Measurements from ENCODE around the gene PARD6A. TPM values are rescaled to one million over a fixed set of nuclear protein-coding genes. Genes with fewer than 3 reads are reported as not detected.

The PARD6A gene
- polyA plus RNA-seq, 1 donor from 2014 or later = 18.5 TPM

DNA sequence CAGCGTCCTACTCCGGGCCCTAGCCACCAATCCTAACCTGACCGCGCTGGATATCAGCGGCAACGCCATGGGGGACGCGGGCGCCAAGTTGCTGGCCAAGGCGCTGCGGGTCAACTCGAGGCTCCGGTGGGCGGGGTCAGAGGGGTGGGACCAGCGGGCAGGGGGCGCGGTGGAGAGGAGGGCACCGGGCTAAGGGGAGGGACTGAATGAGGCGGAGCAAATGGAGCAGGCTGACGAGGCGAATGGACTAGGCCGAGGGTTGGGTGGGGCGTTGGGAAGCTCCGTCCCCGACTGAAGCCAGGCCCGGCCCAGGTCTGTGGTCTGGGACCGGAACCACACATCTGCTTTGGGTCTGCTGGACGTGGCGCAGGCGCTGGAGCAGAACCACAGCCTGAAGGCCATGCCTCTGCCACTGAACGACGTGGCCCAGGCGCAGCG, 11.2 kb upstream of the PARD6A start:
- Mint-ChIP-seq H3K27me3 (no peaks in the 10 kb centered on the region), H3K36me3 (peaks cover 3% of the 10 kb centered on the region), H3K27ac (peak overlapping the region in 1 of 3 donors; percentile 91), H3K4me3 (no peak overlapping the region), H3K9me3 (no peaks in the 10 kb centered on the region), H3K4me1 (peaks cover 0 to 1% (median under 1%) of the 10 kb centered on the region in 3 donors)

DNA sequence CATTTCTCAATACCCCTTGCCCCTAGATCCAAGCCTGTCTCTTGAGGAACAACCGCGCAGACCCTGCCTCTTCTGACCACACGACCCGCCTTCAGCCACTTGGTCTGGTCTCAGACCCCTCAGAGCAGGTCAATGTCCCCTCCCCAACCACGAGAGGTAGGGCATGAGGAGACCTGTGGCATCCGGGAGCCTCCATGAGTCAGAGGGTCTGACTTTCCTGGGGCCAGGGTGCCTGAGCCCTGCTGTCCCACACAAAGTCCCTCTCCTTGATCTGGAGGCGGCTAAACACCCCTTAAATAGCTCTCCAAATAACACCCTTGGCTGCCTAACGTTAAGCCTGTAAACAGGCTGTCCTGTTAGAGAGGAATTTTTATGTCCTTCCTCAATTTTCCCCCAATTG, 10.7 kb upstream of the PARD6A start:
- H3K36me3 Mint-ChIP-seq = peaks cover 3% of the 10 kb centered on the region
- no peaks in the 10 kb centered on the region for H3K9me3 Mint-ChIP-seq
- H3K27me3 Mint-ChIP-seq = no peaks in the 10 kb centered on the region
- H3K4me1 Mint-ChIP-seq = peaks cover 0 to 1% (median 0%) of the 10 kb centered on the region in 3 donors
- H3K27ac Mint-ChIP-seq = peak overlapping the region in 1 of 3 donors; percentile 91
- H3K4me3 Mint-ChIP-seq = peak overlapping the region in 1 of 4 donors; percentile 74

DNA sequence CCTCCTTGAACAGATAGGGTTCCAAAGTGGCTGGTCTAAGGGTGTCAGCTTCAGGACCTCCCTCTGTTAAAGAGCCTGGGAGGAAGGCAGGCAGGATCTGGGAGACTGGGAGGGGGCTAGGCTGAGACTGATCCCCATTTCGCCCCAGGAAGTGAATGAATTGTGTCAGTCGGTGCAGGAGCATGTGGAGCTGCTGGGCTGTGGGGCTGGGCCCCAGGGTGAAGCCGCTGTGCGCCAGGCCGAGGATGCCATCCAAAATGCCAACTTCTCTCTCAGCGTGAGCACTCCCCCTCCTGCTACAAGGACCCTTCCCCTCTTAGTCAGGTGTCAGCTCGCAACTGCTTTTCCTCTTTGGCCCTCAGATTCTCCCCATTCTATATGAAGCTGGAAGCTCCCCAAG, 9.7 kb upstream of the PARD6A start:
- H3K4me3 Mint-ChIP-seq = peak overlapping the region in 1 of 4 donors; percentile 74
- peaks cover 3% of the 10 kb centered on the region for H3K36me3 Mint-ChIP-seq
- H3K9me3 Mint-ChIP-seq = no peaks in the 10 kb centered on the region
- peak overlapping the region in 2 of 3 donors; percentile 87 to 91 for H3K27ac Mint-ChIP-seq
- no peaks in the 10 kb centered on the region for H3K27me3 Mint-ChIP-seq
- H3K4me1 Mint-ChIP-seq = peaks cover 0 to 5% (median 1%) of the 10 kb centered on the region in 3 donors

DNA sequence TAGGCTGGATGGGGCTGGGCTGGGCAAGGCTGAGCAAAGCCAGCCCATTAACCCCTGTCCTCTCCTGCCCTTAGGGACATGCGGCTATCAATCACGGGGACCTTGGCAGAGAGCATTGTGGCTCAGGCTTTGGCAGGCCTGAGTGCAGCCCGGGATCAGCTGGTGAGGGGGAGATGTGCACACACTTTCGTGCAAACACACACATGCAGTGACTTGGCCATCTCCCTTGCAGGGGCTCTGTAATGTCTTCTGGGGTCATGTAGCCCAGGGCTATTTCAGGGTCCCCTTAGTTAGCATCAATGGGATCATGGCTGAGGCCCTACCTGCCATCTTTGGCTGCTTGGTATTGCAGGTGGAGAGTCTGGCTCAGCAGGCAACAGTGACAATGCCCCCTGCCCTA, 8.9 kb upstream of the PARD6A start:
- H3K27ac Mint-ChIP-seq = peak overlapping the region in 2 of 3 donors; percentile 31 to 91
- peaks cover 3% of the 10 kb centered on the region for H3K36me3 Mint-ChIP-seq
- H3K4me1 Mint-ChIP-seq = peaks cover 0 to 5% (median 1%) of the 10 kb centered on the region in 3 donors
- H3K4me3 Mint-ChIP-seq = peak overlapping the region in 2 of 4 donors; percentile 55 to 57
- no peaks in the 10 kb centered on the region for H3K9me3 Mint-ChIP-seq
- H3K27me3 Mint-ChIP-seq = no peaks in the 10 kb centered on the region

DNA sequence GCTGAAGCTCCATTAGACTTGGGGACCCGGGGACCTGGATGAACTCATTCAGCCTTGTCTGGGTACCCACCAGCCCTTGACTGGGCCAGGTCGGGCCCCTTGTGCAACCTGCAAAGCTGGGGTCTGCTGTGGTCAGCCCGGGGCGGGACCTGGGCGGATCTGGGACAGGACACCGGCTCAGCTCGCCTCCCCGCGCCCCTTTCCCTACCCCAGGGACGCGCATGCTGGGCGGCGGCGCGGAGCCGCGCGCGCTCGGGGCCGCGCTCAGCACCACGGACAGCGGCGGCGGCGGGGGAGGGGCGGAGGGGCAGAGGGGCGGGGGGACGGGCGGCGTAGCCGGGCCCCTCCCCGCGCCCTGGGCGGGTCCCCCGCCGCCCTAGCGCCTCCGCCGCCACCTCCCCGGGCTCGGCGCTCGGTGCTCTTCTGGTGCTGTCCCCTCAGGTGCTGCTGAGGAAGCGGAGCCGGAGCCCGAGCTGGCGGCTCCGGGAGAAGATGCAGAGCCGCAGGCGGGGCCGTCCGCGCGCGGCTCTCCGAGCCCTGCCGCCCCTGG, 8.1 kb upstream of the PARD6A start:
- H3K36me3 Mint-ChIP-seq = peaks cover 3% of the 10 kb centered on the region
- no peak overlapping the region for H3K4me3 Mint-ChIP-seq
- H3K27me3 Mint-ChIP-seq = no peaks in the 10 kb centered on the region
- H3K4me1 Mint-ChIP-seq = peaks cover 0 to 5% (median 1%) of the 10 kb centered on the region in 3 donors
- H3K9me3 Mint-ChIP-seq = no peaks in the 10 kb centered on the region
- no peak overlapping the region for H3K27ac Mint-ChIP-seq

DNA sequence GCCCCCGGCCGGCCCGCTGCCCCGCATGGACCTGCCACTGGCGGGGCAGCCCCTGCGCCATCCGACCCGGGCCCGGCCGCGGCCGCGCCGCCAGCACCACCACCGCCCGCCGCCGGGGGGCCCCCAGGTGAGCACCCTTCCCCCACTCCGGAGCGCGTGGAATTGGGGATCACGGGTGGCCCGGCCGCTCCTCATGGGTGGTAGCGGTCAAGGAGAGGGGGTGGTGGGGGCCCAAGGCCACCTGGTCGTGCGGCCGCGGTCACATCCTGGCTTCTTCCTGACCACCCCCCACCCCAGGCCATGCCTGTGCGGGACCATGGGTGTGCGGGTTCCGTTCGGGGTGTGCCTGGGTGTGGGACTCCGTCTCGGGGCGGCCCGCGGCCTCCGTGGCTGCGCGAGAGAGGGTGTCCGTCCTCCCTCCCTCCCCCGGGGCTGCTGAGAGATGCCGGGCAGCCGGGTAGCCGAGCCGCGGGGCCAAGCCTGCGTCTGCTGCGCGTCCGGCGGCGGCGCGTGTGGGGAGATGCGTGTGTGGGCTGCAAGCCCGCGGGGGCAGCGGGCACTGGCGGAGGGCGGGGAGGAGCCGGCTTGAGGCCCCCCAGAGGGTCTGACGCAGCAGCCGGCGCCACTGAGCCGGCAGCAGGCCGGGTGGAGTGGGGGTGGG, 7.5 kb upstream of the PARD6A start:
- Mint-ChIP-seq H3K9me3 (no peaks in the 10 kb centered on the region), H3K27me3 (no peaks in the 10 kb centered on the region), H3K27ac (no peak overlapping the region), H3K4me3 (no peak overlapping the region), H3K4me1 (peaks cover 0 to 5% (median 1%) of the 10 kb centered on the region in 3 donors), H3K36me3 (peaks cover 3% of the 10 kb centered on the region)

DNA sequence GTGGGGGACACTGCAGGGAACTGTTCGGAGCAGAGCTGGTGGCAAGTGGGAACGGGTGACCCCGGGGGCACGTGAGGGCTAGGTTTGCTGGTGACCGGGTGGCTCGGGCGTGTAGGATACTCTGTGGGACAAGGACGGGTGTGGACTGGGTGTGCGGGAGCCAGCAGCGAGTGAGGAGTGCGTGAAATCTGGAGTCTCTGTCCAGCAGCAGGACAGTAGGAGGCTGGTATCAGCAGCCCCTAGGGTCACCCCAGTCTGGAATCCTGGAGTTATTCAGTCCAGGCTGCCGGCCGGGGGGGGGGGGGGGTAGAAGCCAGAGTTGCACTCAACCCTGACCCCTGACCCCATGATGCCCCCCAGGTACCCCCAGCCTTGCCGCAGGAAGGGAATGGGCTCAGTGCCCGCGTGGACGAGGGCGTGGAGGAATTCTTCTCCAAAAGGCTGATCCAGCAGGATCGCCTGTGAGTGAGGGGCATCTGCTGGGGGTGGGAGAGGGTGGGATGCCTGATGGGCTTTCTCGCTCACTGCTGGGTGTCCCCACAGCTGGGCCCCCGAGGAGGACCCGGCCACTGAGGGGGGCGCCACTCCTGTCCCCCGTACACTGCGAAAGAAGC, 6.9 kb upstream of the PARD6A start:
- Mint-ChIP-seq H3K4me3 (no peak overlapping the region), H3K27me3 (no peaks in the 10 kb centered on the region), H3K9me3 (no peaks in the 10 kb centered on the region), H3K27ac (no peak overlapping the region), H3K36me3 (peaks cover 3% of the 10 kb centered on the region), H3K4me1 (peaks cover 1 to 5% (median 2%) of the 10 kb centered on the region in 3 donors)

DNA sequence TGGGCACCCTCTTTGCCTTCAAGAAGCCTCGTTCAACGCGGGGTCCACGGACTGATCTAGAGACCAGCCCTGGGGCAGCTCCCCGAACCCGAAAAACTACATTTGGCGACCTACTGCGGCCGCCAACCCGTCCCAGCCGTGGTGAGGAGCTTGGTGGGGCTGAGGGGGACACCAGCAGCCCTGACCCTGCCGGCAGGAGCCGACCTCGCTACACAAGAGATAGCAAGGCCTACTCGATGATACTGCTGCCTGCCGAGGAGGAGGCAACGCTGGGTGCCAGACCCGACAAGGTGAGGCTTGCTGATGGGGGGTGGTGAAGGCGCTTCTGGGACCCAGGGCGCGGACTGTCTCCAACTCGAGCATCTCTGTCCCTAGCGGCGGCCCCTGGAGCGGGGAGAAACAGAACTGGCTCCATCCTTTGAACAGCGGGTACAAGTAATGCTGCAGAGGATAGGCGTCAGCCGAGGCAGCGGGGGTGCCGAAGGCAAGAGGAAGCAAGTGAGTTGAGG, 6.3 kb upstream of the PARD6A start:
- peaks cover 1 to 6% (median 5%) of the 10 kb centered on the region in 3 donors for H3K4me1 Mint-ChIP-seq
- peak overlapping the region in 1 of 3 donors; percentile 18 for H3K27ac Mint-ChIP-seq
- H3K4me3 Mint-ChIP-seq = no peak overlapping the region

DNA sequence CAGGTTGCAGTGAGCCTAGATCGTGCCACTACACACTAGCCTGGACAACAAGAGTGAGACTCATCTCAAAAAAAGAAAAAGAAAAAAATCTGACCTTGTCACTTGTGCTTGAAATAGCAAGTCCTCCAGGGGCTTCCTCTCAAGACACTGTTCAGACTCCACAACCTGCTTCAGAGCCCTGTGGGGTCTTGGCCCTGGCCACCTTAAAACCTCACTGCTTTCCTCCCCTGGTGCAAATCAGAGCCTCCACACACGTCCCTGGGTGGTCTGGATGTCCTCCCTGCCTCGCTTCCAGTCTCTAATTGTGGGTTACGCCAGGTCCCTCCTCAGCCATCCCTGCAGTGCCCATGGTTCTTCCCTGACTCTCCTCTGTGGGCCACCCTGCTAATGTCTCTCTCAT, 5.4 kb upstream of the PARD6A start:
- H3K9me3 Mint-ChIP-seq = no peaks in the 10 kb centered on the region
- peaks cover 3% of the 10 kb centered on the region for H3K36me3 Mint-ChIP-seq
- peak overlapping the region in 2 of 4 donors; percentile 6 to 67 for H3K4me3 Mint-ChIP-seq
- peaks cover 1 to 6% (median 5%) of the 10 kb centered on the region in 3 donors for H3K4me1 Mint-ChIP-seq
- no peaks in the 10 kb centered on the region for H3K27me3 Mint-ChIP-seq
- peak overlapping the region in 1 of 3 donors; percentile 70 for H3K27ac Mint-ChIP-seq

More for the DNA sequence above, 6.3 kb upstream of the PARD6A start:
- H3K36me3 Mint-ChIP-seq = peaks cover 3% of the 10 kb centered on the region
- no peaks in the 10 kb centered on the region for H3K9me3 Mint-ChIP-seq
- H3K27me3 Mint-ChIP-seq = no peaks in the 10 kb centered on the region

DNA sequence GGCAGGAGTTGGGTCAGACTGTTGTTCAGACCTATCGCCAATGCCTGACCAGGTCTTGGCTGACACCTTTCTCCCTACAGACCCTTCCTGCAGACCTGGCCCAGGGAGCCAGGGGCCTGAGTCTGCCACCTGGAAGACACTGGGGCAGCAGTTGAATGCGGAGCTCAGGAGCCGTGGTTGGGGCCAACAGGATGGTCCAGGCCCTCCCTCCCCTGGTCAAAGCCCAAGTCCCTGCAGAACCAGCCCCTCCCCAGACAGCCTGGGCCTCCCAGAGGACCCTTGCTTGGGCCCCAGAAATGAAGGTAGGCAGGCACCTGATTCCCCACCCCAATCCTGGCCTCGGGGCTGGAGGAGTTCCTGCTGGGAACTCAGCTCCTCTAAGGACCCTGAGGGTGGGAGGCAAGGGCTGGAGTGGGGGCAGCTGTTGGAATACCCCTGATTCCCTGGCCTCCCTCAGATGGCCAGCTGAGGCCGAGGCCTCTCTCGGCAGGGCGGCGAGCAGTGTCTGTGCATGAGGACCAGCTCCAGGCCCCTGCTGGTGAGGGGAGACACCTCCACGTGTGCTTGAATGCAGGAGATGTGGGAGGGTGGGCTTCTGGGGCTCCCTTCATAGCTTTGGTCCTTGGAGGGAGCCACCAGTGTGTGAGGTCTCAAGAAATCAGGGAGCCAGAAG, 4.3 kb upstream of the PARD6A start:
- H3K4me1 Mint-ChIP-seq = peaks cover 1 to 9% (median 5%) of the 10 kb centered on the region in 3 donors
- H3K4me3 Mint-ChIP-seq = peak overlapping the region in 1 of 4 donors; percentile 67
- peak overlapping the region in 1 of 3 donors; percentile 80 for H3K27ac Mint-ChIP-seq
- H3K36me3 Mint-ChIP-seq = peaks cover 3% of the 10 kb centered on the region
- no peaks in the 10 kb centered on the region for H3K27me3 Mint-ChIP-seq
- no peaks in the 10 kb centered on the region for H3K9me3 Mint-ChIP-seq

DNA sequence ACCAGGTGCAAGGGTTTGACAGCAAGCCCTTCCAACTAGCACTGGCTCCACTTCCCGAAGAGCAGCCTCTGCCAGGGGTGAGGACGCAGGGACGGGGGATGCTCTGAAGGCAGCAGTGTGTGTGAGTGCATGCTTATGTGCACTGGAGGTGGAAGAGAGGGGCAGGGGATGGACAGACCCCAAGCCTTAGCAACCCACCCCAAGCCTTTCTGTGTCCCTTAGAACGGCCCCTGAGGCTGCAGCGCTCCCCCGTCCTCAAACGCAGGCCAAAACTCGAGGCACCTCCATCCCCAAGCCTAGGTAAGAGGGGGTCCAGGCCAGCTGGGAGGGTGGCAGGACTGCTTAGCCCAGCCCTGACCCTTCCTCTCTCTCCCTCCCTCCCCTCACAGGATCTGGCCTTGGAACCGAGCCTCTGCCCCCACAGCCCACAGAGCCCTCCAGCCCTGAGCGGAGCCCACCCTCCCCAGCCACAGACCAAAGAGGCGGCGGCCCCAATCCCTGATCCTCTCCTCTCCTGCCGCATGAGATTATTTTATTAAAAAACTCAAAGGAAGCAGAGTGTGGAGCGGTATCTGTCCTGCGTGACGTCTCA, 3.6 kb upstream of the PARD6A start:
- peaks cover 2% of the 10 kb centered on the region for H3K36me3 Mint-ChIP-seq
- H3K9me3 Mint-ChIP-seq = no peaks in the 10 kb centered on the region
- no peaks in the 10 kb centered on the region for H3K27me3 Mint-ChIP-seq
- peak overlapping the region in 1 of 3 donors; percentile 80 for H3K27ac Mint-ChIP-seq
- peak overlapping the region in 1 of 4 donors; percentile 61 for H3K4me3 Mint-ChIP-seq
- H3K4me1 Mint-ChIP-seq = peaks cover 1 to 11% (median 5%) of the 10 kb centered on the region in 3 donors

DNA sequence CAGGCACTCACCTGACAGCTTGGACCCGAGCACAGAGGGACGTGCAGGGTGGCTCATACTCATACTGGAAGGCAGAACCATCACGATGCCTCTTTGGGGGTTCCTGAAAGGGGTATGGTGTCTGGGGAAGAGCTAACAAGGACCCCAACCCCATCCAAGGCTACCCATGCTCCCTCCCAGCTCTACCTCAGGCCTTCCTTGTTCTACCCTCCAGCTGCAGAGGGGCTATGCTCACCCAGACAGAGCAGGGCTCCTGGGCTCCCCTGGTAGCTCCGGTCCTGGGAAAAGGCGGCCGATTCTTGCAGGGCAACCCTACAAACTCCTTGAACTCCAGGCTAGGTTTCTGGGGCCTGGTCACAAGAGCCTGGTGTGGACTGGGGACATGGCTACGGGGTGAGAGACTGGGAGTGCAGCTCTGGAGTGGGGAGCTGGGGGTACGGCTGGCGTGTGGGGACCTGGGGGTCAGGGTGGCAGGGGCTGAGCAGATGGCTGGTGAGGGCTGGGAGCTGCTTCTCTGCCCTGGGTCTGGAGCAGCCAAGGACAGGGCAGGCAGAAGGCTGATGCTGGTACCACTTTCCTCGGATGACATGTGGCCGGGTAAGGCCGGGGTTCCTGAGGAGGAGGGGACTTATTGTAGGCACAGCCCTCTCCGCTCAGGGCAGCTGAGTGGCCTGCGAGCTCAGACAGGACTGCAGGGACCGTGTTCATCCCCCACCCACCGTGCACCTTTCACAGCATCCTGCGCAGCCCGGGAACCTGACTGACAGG, 2.8 kb upstream of the PARD6A start:
- Mint-ChIP-seq H3K36me3 (peaks cover 2% of the 10 kb centered on the region), H3K4me1 (peaks cover 1 to 11% (median 5%) of the 10 kb centered on the region in 3 donors), H3K27ac (peak overlapping the region in 1 of 3 donors; percentile 80), H3K4me3 (peak overlapping the region in 2 of 4 donors; percentile 57 to 98), H3K9me3 (no peaks in the 10 kb centered on the region), H3K27me3 (no peaks in the 10 kb centered on the region)

DNA sequence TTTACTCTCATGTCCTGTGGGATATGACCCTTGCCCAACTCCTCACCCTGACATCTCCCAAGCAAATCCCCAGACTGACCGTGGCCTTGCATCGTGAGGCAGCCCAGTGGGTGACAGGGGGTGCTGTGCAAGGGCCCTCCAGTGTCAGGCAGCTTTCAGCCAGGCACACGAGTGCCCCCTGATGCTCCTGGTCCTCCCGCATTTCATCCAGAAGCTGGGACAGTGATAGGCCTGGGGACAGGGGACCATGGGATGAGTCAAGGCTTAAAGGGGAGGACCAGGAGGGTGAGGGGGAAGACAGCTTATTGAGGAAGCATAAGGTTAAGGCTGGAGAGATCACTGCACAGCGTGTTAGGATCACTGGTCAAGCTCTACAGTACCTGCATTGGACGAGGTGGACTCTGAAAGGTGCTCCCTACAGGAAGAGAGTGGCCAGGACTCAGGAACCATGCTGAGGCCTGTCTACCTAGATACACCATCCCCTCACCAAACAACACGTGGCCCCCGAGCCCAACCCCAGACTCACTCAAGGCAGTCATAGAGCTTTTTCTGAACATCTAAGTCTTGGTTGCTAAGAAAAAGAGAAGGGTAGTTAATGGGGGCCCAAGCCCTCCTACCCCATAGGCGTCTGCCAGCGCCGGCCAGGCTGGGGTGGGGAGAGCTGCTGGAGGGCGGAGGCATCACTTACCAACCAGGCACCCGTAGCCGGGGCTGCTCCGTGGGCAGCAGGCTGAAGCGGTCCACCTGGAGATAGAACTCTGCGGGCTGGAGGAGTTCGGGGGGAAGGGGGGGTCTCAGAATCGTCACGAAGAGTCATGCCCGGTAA, 1.7 kb upstream of the PARD6A start:
- peak overlapping the region; percentile 46 to 97 (median 69) for H3K27ac Mint-ChIP-seq
- H3K4me3 Mint-ChIP-seq = peak overlapping the region; percentile 92 to 99 (median 98)
- H3K9me3 Mint-ChIP-seq = no peaks in the 10 kb centered on the region
- H3K4me1 Mint-ChIP-seq = peaks cover 0 to 11% (median 5%) of the 10 kb centered on the region in 3 donors
- no peaks in the 10 kb centered on the region for H3K27me3 Mint-ChIP-seq
- H3K36me3 Mint-ChIP-seq = no peaks in the 10 kb centered on the region
